LoVo (cell line): ENCODE results near the gene FLVCR1.

ENCODE experiments used
- DNase-seq: peaks from one replicate; pipeline ENCODE4 v3.0.0-alpha.2; 2016; ENCODE audit warnings: low spot score

FLVCR1 gene

GRCh38 chr1:212915245-212916091 lies 57.4 kb downstream of the FLVCR1 start:
- no peak for DNase-seq

GRCh38 chr1:212916481-212917133 lies 58.5 kb downstream of the FLVCR1 start:
- DNase-seq = no peak

GRCh38 chr1:212917134-212917485 lies 59.0 kb downstream of the FLVCR1 start:
- DNase-seq = no peak

GRCh38 chr1:212917858-212918257 lies 59.8 kb downstream of the FLVCR1 start:
- no peak for DNase-seq

GRCh38 chr1:212918824-212919223 lies 60.7 kb downstream of the FLVCR1 start:
- no peak for DNase-seq

GRCh38 chr1:212920246-212920645 lies 62.2 kb downstream of the FLVCR1 start:
- DNase-seq = no peak

GRCh38 chr1:212920896-212921295 lies 62.8 kb downstream of the FLVCR1 start:
- DNase-seq = no peak

- DNase-seq = no peak
Measured at GRCh38 chr1:212922016-212922415, 63.9 kb downstream of the FLVCR1 start.

GRCh38 chr1:212926372-212926771 lies 68.3 kb downstream of the FLVCR1 start:
- DNase-seq = no peak

- DNase-seq = no peak
Measured at GRCh38 chr1:212928323-212929291, 70.5 kb downstream of the FLVCR1 start.

- no peak for DNase-seq
Measured at GRCh38 chr1:212930986-212931678, 73.1 kb downstream of the FLVCR1 start.

GRCh38 chr1:212933815-212934471 lies 75.9 kb downstream of the FLVCR1 start:
- no peak for DNase-seq

GRCh38 chr1:212935387-212935981 lies 77.4 kb downstream of the FLVCR1 start:
- no peak for DNase-seq

- DNase-seq = no peak
Measured at GRCh38 chr1:212937034-212937433, 79.0 kb downstream of the FLVCR1 start.

GRCh38 chr1:212938846-212939245 lies 80.8 kb downstream of the FLVCR1 start:
- no peak for DNase-seq

GRCh38 chr1:212941452-212941851 lies 83.4 kb downstream of the FLVCR1 start:
- no peak for DNase-seq

- no peak for DNase-seq
Measured at GRCh38 chr1:212942679-212943392, 84.8 kb downstream of the FLVCR1 start.

- DNase-seq = no peak
Measured at GRCh38 chr1:212943393-212943710, 85.3 kb downstream of the FLVCR1 start.

- DNase-seq = no peak
Measured at GRCh38 chr1:212944229-212944901, 86.3 kb downstream of the FLVCR1 start.

- no peak for DNase-seq
Measured at GRCh38 chr1:212945056-212945455, 87.0 kb downstream of the FLVCR1 start.
